GM18861 (cell line): ENCODE measurements around the gene PPP3R2.
"Not testable (repeated sequence)": the region's sequence is repeated elsewhere in the genome, so short reads cannot be mapped to it uniquely, and the experiment has no call there.

ENCODE experiments used
- ATAC-seq: cut with Tn5 transposase; IDR thresholded peaks from one replicate; pipeline ENCODE4 v1.9.1; 2021; ENCODE audit not compliant: unreplicated experiment

The PPP3R2 gene

DNA sequence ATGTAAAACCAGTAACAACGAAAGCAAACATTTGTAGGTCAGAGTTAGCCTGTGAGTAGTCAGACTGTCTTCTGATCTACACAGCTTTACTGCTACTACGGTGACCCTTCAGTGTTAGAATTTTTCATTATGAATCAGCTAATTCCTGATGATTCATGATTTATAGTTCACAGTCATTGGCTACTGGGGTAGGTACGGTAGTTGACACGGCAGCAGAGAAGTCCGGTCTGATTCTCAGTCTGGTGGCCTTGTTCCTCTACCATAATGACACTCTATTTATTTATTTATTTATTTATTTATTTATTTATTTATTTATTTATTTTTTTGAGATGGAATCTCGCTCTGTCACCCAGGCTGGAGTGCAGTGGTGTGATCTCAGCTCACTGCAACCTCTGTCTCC is 4.7 kb downstream of the PPP3R2 start:
- not testable (repeated sequence) for ATAC-seq

DNA sequence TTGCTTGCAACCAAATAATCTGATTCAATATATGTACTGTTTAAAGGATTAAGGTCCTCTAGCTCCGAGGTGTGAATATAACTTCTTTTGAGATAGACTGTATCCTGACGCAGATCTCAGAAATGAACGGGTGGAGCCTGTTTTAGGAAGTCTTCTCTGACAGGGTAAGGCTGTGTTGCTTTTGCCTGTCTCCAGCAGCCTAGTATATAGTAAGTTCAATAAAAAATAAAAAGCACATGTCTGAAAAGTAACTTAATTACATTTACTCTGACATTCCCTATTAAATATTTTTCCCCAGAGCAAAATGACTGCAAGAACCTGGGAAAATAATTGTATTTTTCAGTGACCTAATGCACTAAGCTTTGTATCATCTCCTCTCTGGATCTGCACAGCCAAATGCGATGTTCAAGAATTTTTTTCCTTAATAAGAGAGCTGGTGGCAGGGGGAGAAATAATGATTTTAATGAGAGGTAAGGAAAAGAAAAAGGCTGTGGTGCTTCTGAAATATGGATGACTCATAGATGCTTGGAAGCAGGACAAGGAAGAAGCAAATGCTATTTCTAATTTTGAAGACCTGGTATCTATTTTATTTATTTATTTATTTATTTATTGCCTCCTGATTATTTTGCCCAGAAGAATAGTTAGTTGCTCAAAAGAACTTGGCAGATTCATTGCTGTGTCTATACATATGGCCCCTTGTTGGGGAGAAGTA is 7.3 kb downstream of the PPP3R2 start:
- no peak for ATAC-seq

DNA sequence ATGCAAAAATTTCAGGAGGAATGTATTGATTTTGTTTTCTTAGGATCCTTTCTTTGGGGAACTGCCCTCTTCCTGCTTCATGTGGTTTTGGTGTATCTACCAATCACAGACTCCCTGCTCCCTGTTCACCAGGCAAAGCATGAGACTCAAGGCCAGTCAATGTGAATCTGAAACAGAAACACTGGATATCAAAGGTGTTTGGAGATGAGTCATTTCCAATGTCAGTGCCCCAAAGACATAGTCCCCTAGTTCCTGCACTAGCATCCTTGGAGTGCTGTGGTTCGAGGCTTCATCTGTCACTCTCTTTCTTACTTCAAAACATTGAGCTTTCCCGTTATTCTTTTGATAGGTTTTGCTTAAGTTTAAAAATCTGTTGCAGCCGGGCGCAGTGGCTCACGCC is 8.1 kb downstream of the PPP3R2 start:
- ATAC-seq = peak; percentile 88

DNA sequence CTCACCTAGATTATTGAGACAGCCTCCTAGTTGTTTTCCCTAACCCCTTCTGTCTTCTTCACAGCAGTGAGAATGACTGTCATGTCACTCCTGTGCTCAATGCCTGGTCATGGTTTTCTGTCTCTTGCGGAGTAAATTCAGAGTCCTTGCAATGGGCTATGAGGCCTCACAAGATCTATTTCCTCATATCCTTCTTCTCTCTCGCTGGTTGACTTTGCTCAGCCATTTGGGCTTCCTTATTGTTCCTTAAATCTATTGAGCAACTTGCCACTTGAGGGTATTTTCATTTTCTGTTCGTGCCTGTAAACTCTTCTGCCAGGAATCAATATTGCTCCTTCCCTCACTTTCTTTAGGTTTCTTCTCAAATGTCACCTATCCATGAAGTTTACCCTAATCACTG is 9.0 kb downstream of the PPP3R2 start:
- no peak for ATAC-seq

DNA sequence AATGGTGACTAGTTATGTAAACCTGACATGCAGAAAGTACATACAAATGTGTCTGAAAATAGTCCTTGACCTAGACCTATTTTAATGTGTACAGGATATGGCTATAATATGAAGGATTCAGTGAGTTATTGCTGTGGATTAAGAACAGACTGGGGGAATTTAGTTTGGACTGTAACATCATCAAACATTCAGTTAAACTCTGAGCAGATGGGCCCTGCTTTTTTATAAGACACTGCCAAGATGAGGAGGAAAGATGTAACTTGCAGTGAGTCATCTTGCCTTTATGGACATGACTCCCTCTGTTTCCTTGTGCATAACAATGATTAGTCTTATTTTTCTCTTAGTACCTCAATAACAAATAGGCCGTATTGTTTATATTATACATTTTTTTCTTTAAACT is 12.2 kb downstream of the PPP3R2 start:
- no peak for ATAC-seq

DNA sequence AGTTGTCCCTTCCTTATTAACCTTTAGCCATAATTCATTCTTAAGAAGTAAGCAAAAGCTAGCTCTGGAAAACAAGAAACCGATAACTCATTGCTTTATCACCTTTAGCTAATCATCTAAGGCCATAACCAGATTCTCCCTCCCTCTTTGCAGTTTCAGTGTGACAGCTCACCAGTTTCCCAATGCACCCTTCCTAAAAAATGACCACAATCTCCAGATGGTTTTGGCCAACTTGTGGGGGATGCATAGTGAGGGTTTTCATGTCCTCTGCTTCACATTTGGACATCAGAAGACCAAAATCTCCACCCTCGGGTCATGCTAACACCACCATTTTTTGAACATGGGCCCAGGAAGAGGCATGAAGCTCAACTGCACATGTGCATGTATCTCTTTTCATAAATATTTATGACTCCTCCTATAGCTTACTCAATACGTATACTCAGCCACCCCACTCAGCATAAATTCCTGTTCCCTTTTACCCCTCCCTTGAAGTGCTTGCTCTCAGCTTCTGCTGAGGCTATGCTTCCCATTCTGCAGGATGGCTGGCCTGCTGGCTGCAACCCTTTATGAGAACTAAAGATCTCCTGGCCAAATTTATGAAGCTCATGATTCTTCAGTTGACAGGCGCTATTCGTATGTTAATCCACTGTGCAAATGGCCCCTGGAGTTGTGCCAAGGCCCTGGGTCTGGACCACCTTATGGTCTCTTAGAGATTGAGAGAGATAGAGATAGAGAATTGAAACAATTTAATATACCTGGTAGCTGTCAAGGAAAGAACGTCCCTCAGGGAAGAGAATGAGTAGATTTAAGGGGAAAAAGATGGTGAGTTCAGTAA is 14.8 kb downstream of the PPP3R2 start:
- ATAC-seq = no peak

DNA sequence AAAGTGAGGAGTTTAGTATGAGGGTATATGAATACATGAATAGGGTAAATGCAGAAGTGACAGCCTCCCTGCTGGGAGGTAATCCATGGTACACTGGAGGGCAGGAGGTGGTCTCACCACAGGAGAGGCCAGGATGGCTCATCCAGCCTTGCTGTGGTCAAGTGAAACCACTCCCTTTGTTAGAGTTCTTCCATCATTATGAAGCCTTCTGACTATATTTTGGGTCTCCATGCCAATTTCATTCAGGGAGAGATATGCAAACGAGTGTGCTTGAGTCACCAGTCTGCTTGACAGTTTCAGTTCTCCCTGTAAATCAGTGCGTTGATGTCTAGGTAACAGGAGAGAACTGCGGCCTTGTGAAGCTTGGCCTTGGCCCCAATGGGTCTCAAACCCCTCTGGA is 16.4 kb downstream of the PPP3R2 start:
- ATAC-seq = no peak

DNA sequence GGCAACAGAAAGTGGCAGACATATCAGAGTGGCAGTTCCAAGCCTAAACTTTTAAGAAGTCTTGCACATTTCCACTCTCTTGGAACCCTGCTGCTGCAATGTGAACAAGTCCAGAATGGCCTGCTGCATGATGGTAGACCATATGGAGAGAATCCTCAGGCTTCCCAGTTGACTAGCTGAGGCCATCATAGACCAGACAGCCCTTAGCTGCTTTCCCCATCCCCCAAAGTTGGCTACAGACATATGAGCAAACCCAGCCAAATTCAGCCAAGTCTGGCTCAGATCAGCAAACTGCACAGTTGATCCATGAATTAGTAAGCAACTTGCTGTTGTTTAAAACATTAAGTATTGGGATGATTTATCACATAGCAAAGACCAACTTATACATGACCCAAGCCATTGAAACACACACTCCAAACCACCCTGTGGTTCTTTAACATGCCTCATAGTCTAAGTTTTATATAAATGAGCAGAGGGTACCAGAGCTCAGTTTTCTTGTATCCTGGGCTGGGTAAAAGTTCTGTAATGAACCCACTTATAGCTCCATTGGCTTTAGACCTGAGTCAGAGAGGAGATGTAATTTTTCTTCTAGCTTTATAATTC is 19.9 kb downstream of the PPP3R2 start:
- no peak for ATAC-seq

DNA sequence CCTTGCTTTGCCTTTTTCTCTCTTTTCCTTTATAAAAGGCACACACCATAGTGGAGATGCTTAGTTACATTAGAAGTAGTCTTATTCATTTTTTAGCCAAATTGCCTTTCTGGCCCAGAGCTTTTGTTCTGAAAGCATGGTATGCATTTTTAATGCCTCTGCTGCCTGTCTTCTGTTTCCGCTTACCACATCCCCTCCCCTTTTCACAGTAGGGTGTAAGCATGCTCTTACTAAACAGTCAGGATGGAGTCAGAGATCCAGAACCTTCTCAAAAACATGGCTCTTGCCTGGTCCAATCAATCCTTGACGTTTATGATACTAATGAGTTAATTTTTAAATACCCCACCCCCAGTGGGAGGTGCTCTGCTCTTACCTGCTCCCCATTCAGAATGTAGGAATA is 22.5 kb downstream of the PPP3R2 start:
- ATAC-seq = no peak

DNA sequence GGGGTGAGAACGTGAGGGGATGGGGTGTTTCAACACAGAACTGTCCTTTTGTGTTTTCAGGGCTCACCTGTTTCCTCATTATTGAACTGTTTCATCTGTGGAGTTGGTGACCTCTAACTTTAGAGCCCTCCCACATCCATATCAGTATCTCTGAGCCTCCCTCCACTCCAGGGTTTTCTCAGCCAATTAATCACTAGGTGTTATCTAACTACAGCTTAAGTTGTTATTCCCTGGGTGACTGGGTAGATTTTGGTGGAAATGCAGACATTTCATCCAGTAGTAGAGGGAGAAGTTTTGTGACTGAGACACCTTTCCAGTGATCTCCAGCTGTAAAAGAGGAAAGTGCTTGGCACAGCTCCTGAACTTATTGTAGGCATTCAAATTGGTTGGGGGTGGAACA is 23.7 kb downstream of the PPP3R2 start:
- no peak for ATAC-seq

DNA sequence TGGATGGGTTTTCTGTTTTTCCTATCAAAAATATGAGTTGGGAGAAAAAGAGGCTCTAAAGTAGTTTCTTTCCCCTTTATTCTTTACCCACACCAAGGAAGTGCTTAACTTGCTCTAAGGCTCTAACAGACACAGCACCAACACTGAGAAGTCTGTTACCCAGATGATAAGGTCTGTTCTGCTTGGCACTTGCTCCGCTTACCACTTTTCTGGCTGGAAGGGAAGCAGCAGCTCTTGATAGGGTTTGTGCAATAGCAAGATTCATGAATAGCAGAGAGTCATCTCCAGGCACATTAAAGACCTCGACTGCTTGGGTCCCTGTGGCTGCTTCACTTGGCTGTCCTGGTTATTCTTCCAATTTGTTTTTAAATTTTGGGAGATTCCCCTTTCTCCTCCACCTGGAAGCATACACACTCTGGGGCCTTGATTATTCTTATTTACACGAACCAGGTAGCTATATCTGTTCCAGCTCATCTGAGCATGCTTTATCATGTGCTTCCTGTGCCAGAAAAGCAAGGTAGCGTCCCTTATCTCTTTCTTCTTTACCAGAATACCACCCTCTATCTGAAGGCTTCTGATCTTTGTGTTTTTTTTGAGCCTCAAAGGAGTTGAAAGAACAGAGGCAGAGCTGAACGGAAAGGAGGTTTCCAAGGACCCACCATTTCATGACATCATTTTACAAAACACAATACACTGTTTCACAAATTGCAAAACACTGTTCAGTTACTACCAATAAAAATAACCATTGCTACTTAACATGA is 24.8 kb downstream of the PPP3R2 start:
- ATAC-seq = no peak

DNA sequence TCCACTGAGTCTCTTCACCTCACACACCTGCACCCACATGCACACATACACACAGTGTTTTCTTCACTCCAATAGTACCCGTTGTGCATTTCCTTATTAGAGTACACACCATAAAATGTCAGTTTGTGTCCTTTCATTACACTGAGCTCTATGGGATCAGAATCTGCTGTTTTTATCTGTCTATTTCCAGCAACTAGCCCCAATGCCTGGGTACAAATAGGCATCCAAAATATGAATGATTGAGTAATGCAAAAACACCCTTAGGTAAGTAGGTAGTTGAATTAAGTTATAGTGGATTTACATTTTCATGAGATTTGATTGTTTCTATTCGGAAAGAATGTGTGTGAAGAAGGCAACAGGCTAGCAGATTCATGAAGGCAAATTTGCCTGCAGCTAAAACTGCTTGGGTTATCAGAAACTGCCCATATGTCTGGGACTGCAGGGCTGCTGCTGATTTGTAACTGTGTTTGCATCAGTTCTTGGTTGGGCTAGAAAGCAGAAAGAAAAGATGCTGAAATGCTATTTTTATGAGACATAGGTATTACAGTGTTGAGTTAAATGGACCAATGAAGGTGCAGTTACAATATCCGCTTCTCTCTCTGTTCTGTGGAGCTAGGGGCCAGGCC is 26.9 kb downstream of the PPP3R2 start:
- ATAC-seq = no peak

DNA sequence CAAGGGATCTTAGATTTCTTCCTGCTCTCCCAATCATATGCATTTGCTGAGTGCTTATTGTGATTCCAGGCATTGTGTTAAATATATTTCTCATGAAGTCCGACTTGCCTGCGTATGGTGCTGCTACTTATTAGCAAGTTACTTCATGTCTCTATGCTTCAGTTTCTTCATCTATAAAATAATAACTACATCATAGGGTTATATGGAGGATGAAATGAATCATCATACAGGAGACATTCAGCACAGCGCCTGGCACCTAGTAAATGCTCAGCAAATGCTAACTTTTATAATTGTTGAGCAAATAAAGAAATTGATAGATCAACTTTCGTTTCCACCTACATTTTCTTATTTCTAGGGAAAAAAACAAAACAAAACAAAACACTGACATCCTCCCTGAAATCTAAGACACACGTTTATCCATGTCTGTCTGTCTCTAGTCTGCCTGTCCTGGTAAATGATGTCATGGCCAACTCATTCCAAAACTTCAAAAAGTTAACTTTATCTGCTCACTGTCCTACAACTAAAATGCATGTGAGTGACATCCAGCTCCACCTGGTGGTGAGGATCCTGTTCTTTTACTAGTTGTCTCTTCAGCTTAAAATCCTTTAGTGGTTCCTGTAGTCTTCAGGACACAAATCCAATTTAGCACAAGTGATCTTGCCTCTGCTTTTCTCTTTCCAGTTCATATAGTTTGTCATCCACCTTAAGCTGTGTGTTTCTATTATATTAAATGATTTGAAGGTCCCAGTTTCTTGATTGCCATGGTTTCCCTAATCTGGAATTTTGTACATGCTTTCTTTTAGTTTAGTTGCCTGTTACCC is 27.7 kb downstream of the PPP3R2 start:
- peak; percentile 83 for ATAC-seq

DNA sequence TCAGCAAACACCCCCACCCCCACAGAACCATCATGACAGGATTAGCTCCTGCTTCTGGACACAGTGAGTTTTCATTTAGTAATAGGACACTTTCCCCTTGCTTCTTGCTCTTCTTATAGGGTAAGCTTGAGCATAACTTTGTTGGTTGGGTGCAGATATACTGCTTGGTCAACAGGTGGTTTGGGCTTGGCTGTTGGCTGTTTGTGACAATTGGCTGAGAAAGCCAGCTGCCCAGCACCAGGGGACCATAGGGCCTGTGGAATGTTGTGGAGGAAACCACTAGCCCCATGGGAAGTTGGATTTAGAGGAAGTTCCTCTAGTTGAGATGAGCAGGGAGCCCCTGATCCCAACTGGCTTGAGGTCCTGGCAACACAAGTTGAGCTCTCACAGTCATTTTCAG is 30.5 kb downstream of the PPP3R2 start:
- no peak for ATAC-seq

DNA sequence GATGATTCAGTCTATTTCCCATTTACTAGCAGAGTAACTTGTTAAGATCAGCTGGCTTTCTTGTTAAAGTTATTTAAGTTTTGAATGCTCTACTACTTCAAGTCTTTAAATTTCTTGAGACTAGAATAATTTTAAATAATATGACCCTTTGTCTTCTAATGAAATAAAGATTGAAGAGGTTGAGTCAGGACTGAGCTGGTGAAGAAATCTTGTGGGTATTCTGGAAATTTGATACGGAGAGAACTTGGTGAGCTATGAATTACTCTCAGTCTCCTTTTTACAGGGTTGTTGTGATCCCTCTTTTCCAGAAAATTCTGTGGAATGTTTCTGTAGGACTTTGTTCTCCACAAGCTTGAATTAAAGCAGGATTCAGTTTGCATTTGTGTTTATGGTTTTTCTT is 31.8 kb downstream of the PPP3R2 start:
- ATAC-seq = no peak

DNA sequence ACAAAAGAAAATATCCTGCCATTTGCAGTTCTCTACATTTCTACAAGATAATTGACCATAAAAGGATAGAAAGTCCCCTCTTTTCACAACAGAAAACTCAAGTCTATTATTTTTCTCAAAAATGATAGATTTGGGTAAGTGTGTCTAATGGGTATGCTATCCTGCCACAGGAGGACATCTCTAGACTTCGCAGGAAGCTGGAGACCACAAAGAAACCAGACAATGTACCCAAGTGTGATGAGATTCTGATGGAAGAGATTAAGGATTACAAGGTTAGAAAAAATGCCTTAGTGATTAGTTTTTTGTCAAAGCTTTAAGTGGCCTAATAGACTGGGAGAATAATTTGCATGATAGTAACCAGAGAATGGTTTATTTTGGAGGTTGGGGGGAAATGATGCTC is 33.0 kb downstream of the PPP3R2 start:
- ATAC-seq = no peak

DNA sequence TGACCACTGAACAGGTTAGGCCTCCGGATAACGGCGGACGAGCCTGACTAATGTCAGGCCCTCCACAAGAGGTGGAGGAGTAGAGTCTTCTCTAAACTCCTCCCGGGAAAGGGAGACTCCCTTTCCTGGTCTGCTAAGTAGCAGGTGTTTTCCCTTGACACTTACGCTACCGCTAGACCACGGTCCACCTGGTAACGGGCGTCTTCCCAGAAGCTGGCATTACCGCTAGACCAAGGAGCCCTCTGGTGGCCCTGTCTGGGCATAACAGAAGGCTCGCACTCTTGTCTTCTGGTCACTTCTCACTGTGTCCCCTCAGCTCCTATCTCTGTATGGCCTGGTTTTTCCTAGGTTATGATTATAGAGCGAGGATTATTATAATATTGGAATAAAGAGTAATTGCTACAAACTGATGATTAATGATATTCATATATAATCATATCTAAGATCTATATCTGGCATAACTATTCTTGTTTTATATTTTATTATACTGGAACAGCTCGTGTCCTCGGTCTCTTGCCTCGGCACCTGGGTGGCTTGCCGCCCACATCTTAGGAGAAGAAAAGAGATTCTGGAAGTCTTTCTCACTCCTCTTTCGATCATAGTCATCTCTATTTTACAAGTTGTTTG is 45.2 kb downstream of the PPP3R2 start:
- not testable (repeated sequence) for ATAC-seq

DNA sequence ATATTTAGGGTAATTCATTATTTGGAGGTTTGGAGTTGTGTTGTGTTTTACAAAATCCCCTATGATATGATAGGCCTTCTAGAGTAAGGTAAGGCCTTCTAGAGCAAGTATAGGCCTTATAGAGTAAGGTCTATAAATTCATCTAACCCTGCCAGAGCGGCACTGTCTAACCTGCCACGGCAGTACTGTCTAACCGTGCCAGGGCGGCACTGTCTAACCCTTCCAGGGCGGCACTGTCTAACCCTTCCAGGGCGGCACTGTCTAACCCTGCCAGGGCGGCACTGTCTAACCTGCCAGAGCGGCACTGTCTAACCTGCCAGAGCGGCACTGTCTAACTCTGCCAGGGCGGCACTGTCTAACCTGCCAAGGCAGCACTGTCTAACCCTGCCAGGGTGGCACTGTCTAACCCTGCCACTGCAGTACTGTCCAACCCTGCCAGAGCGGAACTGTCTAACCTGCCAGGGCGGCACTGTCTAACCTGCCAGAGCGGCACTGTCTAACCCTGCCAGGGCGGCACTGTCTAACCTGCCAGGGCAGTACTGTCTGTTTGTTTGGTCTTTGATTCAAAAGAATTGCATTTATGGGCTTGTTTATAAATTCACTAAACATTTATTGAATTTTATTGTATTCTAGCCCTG is 51.6 kb downstream of the PPP3R2 start:
- ATAC-seq = no peak
